ENCODE measurements around the gene HS3ST4. TPM values are rescaled to one million over a fixed set of nuclear protein-coding genes. Genes with fewer than 3 reads are reported as not detected.

Gene HS3ST4
- total RNA-seq, 2 donors from 2014 or later, result not detected

- Histone ChIP-seq H3K4me3 (no peak overlapping the region), H3K9ac (ENCODE audit: low read depth in 2 of 2, low read length in 2 of 2) (no peak overlapping the region), H3K4me1 (no peaks in the 10 kb centered on the region), H3K36me3 (no peaks in the 10 kb centered on the region), H3K27me3 (no peaks in the 10 kb centered on the region), H3K27ac (no peak overlapping the region), H3K9me3 (no peaks in the 10 kb centered on the region)
- intact Hi-C loops (cut with DNase I), result no loop called here
- no peak for TF ChIP-seq CTCF (IDR thresholded peaks at IDR 0.05)
- no peak for DNase-seq
Observed at GRCh38 chr16:25713785-25714570, 22.2 kb downstream of the HS3ST4 start.

GRCh38 chr16:25716186-25716585, 24.4 kb downstream of the HS3ST4 start:
- H3K36me3 ChIP-seq, result no peaks in the 10 kb centered on the region
- no peaks in the 10 kb centered on the region for H3K9me3 ChIP-seq
- H3K27me3 ChIP-seq, result no peaks in the 10 kb centered on the region
- no peak overlapping the region for H3K27ac ChIP-seq
- TF ChIP-seq CTCF (IDR thresholded peaks at IDR 0.05), result no peak
- no peaks in the 10 kb centered on the region for H3K4me1 ChIP-seq
- H3K4me3 ChIP-seq, result no peak overlapping the region
- intact Hi-C loops (cut with DNase I), result no loop called here
- DNase-seq, result no peak
- no peak overlapping the region for H3K9ac ChIP-seq (ENCODE audit: low read depth in 2 of 2, low read length in 2 of 2)

GRCh38 chr16:25721439-25721838, 29.7 kb downstream of the HS3ST4 start:
- intact Hi-C loops (cut with DNase I), result no loop called here
- no peak overlapping the region for H3K27ac ChIP-seq
- no peak overlapping the region for H3K9ac ChIP-seq (ENCODE audit: low read depth in 2 of 2, low read length in 2 of 2)
- no peaks in the 10 kb centered on the region for H3K9me3 ChIP-seq
- no peaks in the 10 kb centered on the region for H3K36me3 ChIP-seq
- H3K4me3 ChIP-seq, result no peak overlapping the region
- no peaks in the 10 kb centered on the region for H3K27me3 ChIP-seq
- H3K4me1 ChIP-seq, result no peaks in the 10 kb centered on the region
- no peak for TF ChIP-seq CTCF (IDR thresholded peaks at IDR 0.05)
- DNase-seq, result no peak

- no peak for DNase-seq
- Histone ChIP-seq H3K4me1 (no peaks in the 10 kb centered on the region), H3K36me3 (no peaks in the 10 kb centered on the region), H3K4me3 (no peak overlapping the region), H3K27ac (no peak overlapping the region), H3K9ac (ENCODE audit: low read depth in 2 of 2, low read length in 2 of 2) (no peak overlapping the region), H3K27me3 (no peaks in the 10 kb centered on the region), H3K9me3 (no peaks in the 10 kb centered on the region)
- no peak for TF ChIP-seq CTCF (IDR thresholded peaks at IDR 0.05)
- intact Hi-C loops (cut with DNase I), result no loop called here
Observed at GRCh38 chr16:25726430-25727098, 34.8 kb downstream of the HS3ST4 start.

- H3K36me3 ChIP-seq, result no peaks in the 10 kb centered on the region
- H3K4me1 ChIP-seq, result no peaks in the 10 kb centered on the region
- TF ChIP-seq CTCF (IDR thresholded peaks at IDR 0.05), result no peak
- no peak overlapping the region for H3K27ac ChIP-seq
- no peaks in the 10 kb centered on the region for H3K9me3 ChIP-seq
- intact Hi-C loops (cut with DNase I), result no loop called here
- no peaks in the 10 kb centered on the region for H3K27me3 ChIP-seq
- no peak overlapping the region for H3K9ac ChIP-seq (ENCODE audit: low read depth in 2 of 2, low read length in 2 of 2)
- H3K4me3 ChIP-seq, result no peak overlapping the region
- no peak for DNase-seq
Observed at GRCh38 chr16:25729188-25729915, 37.6 kb downstream of the HS3ST4 start.
